VCaP (cell line): ENCODE measurements around the gene PDLIM7.

Source experiments
- H3K27ac ChIP-seq: fragments of 450-650 bp; 2 replicates; pipeline ENCODE4 v1.5.1; 2017
- CTCF ChIP-seq: fragments of 450-650 bp; conservative IDR thresholded peaks from 2 replicates; pipeline ENCODE4 v1.5.1; 2017; ENCODE audit warnings: mild to moderate bottlenecking, moderate library complexity

The PDLIM7 gene

GRCh38 chr5:177503351-177504085 is 6.1 kb upstream of the PDLIM7 start:
- H3K27ac ChIP-seq: no peak overlapping the region
- TF ChIP-seq CTCF: no peak

GRCh38 chr5:177502886-177503285 is 5.5 kb upstream of the PDLIM7 start:
- TF ChIP-seq CTCF: no peak
- no peak overlapping the region for H3K27ac ChIP-seq

- no peak for TF ChIP-seq CTCF
- peak overlapping the region; percentile 23; the same call in 1 of the 2 replicates for H3K27ac ChIP-seq
Observed at GRCh38 chr5:177501874-177502678, 4.7 kb upstream of the PDLIM7 start.

GRCh38 chr5:177500685-177501522 is 3.5 kb upstream of the PDLIM7 start:
- peak; percentile 100 for TF ChIP-seq CTCF
- H3K27ac ChIP-seq: peak overlapping the region; percentile 23; the same call in 1 of the 2 replicates

- no peak overlapping the region for H3K27ac ChIP-seq
- no peak for TF ChIP-seq CTCF
Observed at GRCh38 chr5:177499842-177500241, 2.4 kb upstream of the PDLIM7 start.

- H3K27ac ChIP-seq: peak overlapping the region; percentile 21; the same call in 1 of the 2 replicates
- no peak; the same call in 1 of the 2 replicates for TF ChIP-seq CTCF
Observed at GRCh38 chr5:177498013-177498787, 796 bp upstream of the PDLIM7 start.
